NCI-H226 (cell line): ENCODE measurements around the gene DRD2.

Source experiments
- DNase-seq: peaks from one replicate; pipeline ENCODE4 v3.0.0-alpha.2; 2015

The DRD2 gene

GRCh38 chr11:113481672-113482071 is 6.5 kb upstream of the DRD2 start:
- DNase-seq: no peak

GRCh38 chr11:113481226-113481625 is 6.0 kb upstream of the DRD2 start:
- DNase-seq: no peak

- DNase-seq: no peak
Measured at GRCh38 chr11:113477321-113477720, 2.1 kb upstream of the DRD2 start.

GRCh38 chr11:113476553-113476952 is 1.4 kb upstream of the DRD2 start:
- no peak for DNase-seq

GRCh38 chr11:113474362-113475159 is 637 bp downstream of the DRD2 start:
- peak; percentile 52 for DNase-seq

- DNase-seq: no peak
Measured at GRCh38 chr11:113473983-113474361, 1.2 kb downstream of the DRD2 start.

GRCh38 chr11:113472471-113472870 is 2.7 kb downstream of the DRD2 start:
- DNase-seq: no peak

GRCh38 chr11:113470233-113470632 is 5.0 kb downstream of the DRD2 start:
- DNase-seq: no peak

- no peak for DNase-seq
Measured at GRCh38 chr11:113468726-113469345, 6.4 kb downstream of the DRD2 start.

GRCh38 chr11:113467545-113467944 is 7.7 kb downstream of the DRD2 start:
- DNase-seq: no peak

GRCh38 chr11:113465786-113466185 is 9.4 kb downstream of the DRD2 start:
- no peak for DNase-seq

GRCh38 chr11:113464416-113464815 is 10.8 kb downstream of the DRD2 start:
- DNase-seq: no peak

GRCh38 chr11:113462830-113463229 is 12.4 kb downstream of the DRD2 start:
- no peak for DNase-seq

GRCh38 chr11:113461639-113462038 is 13.6 kb downstream of the DRD2 start:
- no peak for DNase-seq

GRCh38 chr11:113460469-113460868 is 14.7 kb downstream of the DRD2 start:
- no peak for DNase-seq

- no peak for DNase-seq
Measured at GRCh38 chr11:113458189-113458588, 17.0 kb downstream of the DRD2 start.

GRCh38 chr11:113457784-113458183 is 17.4 kb downstream of the DRD2 start:
- no peak for DNase-seq

- no peak for DNase-seq
Measured at GRCh38 chr11:113454455-113454854, 20.7 kb downstream of the DRD2 start.

- DNase-seq: no peak
Measured at GRCh38 chr11:113449743-113450142, 25.5 kb downstream of the DRD2 start.

GRCh38 chr11:113448316-113448677 is 26.9 kb downstream of the DRD2 start:
- no peak for DNase-seq

GRCh38 chr11:113447621-113448315 is 27.4 kb downstream of the DRD2 start:
- DNase-seq: peak; percentile 76

GRCh38 chr11:113446938-113447337 is 28.3 kb downstream of the DRD2 start:
- no peak for DNase-seq

- no peak for DNase-seq
Measured at GRCh38 chr11:113446112-113446511, 29.1 kb downstream of the DRD2 start.

GRCh38 chr11:113444502-113445123 is 30.6 kb downstream of the DRD2 start:
- DNase-seq: no peak
